Breast epithelium (tissue), 4 donors: ENCODE results near the gene CNKSR1. TPM values are rescaled to one million over a fixed set of nuclear protein-coding genes. Genes with fewer than 3 reads are reported as not detected.

Source experiments
- DNase-seq, 2 donors: peaks; one replicate each; pipeline ENCODE4 v3.0.0-alpha.2; 2019; ENCODE audit warnings: low spot score in 2 of 2
- H3K27ac ChIP-seq, 2 donors: fragments of 200-600 bp; sonication (generic) in 1 of 2; one replicate each; pipeline ENCODE4 v1.5.1; 2016 to 2019; ENCODE audit warnings: mild to moderate bottlenecking in 1 of 2
- H3K27me3 ChIP-seq, 2 donors: fragments of 200-600 bp; sonication (generic) in 1 of 2; one replicate each; pipeline versions ENCODE4 v1.5.1 to v1.6.0; 2017 to 2019; ENCODE audit warnings: control low read depth in 1 of 2, mild to moderate bottlenecking in 1 of 2
- H3K36me3 ChIP-seq: fragments of 200-600 bp; one replicate; pipeline ENCODE4 v1.5.1; 2019
- H3K4me1 ChIP-seq, 2 donors: fragments of 200-600 bp; sonication (generic); one replicate each; pipeline ENCODE4 v1.5.1; 2016 to 2019; ENCODE audit warnings: control low read depth in 1 of 2
- H3K4me3 ChIP-seq, 3 donors: fragments of 200-600 bp; sonication (generic); 1 replicate in 2 of 3; 2 replicates in 1 of 3; pipeline ENCODE4 v1.5.1; 2016 to 2019; ENCODE audit warnings: mild to moderate bottlenecking in 3 of 3, moderate library complexity in 2 of 3
- H3K9me3 ChIP-seq, 2 donors: fragments of 200-600 bp; sonication (generic) in 1 of 2; one replicate each; pipeline ENCODE4 v1.5.1; 2016 to 2019; ENCODE audit warnings: control low read depth in 1 of 2
- POLR2A ChIP-seq: fragments of 450-650 bp; IDR thresholded peaks from one replicate; pipeline ENCODE4 v1.6.1; 2016; ENCODE audit warnings: antibody characterized with exemption, mild to moderate bottlenecking, moderate library complexity
- POLR2AphosphoS5 ChIP-seq, 3 donors: sonication (generic); formaldehyde crosslinking; IDR thresholded peaks; one replicate each; pipeline ENCODE4 v1.6.1; 2017; ENCODE audit warnings: antibody characterized with exemption in 3 of 3
- intact Hi-C: fragments of 100-400 bp; cut with DNase I; formaldehyde crosslinking; loops from one replicate; pipeline ENCODE4 v1.15.1; 2023; ENCODE audit warnings: low total_unique reads
- total RNA-seq, 3 donors: library from RNA; depleted of rRNA; stranded (reverse); fragments of >200 nt; gene quantifications; one replicate each; pipeline ENCODE4 v1.1.0, GENCODE V29; 2016
- TF ChIP-seq, protein P1 (sequence below), 3 donors: fragments of 450-650 bp; IDR thresholded peaks; one replicate each; pipeline ENCODE4 v1.5.1; 2016 to 2017; ENCODE audit warnings: antibody characterized with exemption in 3 of 3, mild to moderate bottlenecking in 3 of 3, moderate library complexity in 3 of 3

CNKSR1 gene
- total RNA-seq, 3 donors from 2014 or later: 2.2 to 28.2 (median 22.3) TPM

DNA sequence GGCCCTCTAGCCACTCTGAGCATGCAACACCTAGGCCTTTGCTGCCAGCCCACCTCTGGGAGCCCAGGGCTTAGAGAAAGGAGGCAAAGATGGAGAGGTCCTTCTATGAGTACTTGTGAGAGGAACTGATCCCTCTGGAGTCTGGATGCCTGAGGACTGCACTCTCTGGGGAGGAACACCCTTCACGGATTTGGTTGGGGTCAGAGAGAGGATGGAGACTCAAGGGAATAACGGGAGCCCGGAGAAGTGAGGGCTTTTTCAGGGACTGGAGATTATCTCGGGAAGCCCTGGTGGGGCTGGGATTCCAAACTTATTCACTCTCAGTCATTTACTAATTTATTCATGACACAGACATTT is 8.1 kb upstream of the CNKSR1 start:
- no peaks in the 10 kb centered on the region for H3K4me1 ChIP-seq
- H3K36me3 ChIP-seq: no peaks in the 10 kb centered on the region
- no peaks in the 10 kb centered on the region for H3K27me3 ChIP-seq
- peak overlapping the region; percentile 87 to 89 for H3K27ac ChIP-seq
- no peak for TF ChIP-seq POLR2A
- TF ChIP-seq, protein P1, sequence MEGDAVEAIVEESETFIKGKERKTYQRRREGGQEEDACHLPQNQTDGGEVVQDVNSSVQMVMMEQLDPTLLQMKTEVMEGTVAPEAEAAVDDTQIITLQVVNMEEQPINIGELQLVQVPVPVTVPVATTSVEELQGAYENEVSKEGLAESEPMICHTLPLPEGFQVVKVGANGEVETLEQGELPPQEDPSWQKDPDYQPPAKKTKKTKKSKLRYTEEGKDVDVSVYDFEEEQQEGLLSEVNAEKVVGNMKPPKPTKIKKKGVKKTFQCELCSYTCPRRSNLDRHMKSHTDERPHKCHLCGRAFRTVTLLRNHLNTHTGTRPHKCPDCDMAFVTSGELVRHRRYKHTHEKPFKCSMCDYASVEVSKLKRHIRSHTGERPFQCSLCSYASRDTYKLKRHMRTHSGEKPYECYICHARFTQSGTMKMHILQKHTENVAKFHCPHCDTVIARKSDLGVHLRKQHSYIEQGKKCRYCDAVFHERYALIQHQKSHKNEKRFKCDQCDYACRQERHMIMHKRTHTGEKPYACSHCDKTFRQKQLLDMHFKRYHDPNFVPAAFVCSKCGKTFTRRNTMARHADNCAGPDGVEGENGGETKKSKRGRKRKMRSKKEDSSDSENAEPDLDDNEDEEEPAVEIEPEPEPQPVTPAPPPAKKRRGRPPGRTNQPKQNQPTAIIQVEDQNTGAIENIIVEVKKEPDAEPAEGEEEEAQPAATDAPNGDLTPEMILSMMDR (IDR thresholded peaks at IDR 0.05): no peak
- TF ChIP-seq POLR2AphosphoS5 (IDR thresholded peaks at IDR 0.05): no peak
- peak overlapping the region; percentile 76 to 89 (median 80) for H3K4me3 ChIP-seq
- no peak for DNase-seq
- H3K9me3 ChIP-seq: no peaks in the 10 kb centered on the region
- intact Hi-C loops: loop anchor here (10.0 kb wide), 1 partner anchor 66 kb away; the partner anchor contains the start of gene CEP85

DNA sequence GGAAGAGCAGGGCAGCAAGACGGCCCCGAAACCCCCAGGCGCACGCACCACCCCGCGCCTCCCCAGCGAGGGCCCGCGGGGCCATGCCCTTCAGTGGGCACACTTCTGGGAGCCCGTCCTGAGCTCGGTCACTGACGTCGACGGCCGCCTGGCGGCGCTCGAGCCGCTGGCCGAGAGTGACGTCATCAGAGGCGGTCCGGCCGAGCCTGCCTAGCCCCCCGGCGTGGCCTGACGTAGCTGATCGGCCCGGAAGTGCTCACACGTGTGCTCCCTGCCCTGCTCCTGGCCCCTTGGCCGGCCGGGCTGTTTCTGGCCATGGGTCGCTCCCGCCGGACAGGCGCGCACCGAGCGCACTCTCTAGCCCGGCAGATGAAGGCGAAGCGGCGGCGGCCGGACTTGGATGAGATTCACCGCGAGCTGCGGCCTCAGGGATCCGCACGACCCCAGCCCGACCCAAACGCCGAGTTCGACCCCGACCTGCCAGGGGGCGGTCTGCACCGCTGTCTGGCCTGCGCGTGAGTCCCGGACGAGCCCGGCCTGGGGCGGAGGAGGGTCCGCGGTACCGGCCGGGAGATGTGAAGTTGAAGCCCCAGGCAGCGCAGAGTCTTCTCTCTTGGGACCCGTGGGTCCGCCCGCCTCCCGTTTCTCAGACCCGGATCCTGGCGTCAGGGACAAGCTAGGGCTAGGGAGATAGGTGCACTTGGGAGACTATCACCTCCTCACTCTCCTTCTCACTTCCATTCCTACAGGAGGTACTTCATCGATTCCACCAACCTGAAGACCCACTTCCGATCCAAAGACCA is 7.4 kb upstream of the CNKSR1 start, which contains the start of gene ZNF593:
Gene ZNF593 (plus strand): TSS at position 240 of the 803 bp plus-strand sequence. CDS start 76 bp downstream, at position 316.
- peak within 1 kb of the TSS; percentile 76 to 89 (median 80) for H3K4me3 ChIP-seq
- intact Hi-C loops: loop anchor here (10.0 kb wide), 1 partner anchor 65 kb away; the partner anchor contains the start of gene CEP85
- no peaks in the 10 kb centered on the region for H3K36me3 ChIP-seq
- no peaks in the 10 kb centered on the region for H3K27me3 ChIP-seq
- H3K4me1 ChIP-seq: no peaks in the 10 kb centered on the region
- peak; percentile 88 to 93 for DNase-seq
- peak; percentile 52 for TF ChIP-seq POLR2A
- peak; percentile 78 to 88 (median 87) for TF ChIP-seq POLR2AphosphoS5 (IDR thresholded peaks at IDR 0.05)
- TF ChIP-seq, protein P1 (IDR thresholded peaks at IDR 0.05): peak; percentile 93 to 94 (median 94)
- no peaks in the 10 kb centered on the region for H3K9me3 ChIP-seq
- H3K27ac ChIP-seq: peak within 1 kb of the TSS; percentile 87 to 89

DNA sequence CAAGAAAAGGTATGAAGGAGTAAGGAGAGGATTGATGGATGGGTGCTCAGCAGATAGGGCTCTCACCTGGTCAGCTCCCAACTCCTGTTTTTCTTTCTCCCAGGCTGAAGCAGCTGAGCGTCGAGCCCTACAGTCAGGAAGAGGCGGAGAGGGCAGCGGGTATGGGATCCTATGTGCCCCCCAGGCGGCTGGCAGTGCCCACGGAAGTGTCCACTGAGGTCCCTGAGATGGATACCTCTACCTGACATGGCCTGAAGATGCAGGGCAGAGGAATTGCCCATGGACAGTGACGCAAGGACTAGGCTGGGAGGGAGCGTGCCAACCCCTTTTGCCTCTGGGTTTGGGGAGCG is 6.8 kb upstream of the CNKSR1 start:
- H3K27ac ChIP-seq: peak overlapping the region; percentile 87 to 89
- intact Hi-C loops: no loop called here
- no peak for DNase-seq

DNA sequence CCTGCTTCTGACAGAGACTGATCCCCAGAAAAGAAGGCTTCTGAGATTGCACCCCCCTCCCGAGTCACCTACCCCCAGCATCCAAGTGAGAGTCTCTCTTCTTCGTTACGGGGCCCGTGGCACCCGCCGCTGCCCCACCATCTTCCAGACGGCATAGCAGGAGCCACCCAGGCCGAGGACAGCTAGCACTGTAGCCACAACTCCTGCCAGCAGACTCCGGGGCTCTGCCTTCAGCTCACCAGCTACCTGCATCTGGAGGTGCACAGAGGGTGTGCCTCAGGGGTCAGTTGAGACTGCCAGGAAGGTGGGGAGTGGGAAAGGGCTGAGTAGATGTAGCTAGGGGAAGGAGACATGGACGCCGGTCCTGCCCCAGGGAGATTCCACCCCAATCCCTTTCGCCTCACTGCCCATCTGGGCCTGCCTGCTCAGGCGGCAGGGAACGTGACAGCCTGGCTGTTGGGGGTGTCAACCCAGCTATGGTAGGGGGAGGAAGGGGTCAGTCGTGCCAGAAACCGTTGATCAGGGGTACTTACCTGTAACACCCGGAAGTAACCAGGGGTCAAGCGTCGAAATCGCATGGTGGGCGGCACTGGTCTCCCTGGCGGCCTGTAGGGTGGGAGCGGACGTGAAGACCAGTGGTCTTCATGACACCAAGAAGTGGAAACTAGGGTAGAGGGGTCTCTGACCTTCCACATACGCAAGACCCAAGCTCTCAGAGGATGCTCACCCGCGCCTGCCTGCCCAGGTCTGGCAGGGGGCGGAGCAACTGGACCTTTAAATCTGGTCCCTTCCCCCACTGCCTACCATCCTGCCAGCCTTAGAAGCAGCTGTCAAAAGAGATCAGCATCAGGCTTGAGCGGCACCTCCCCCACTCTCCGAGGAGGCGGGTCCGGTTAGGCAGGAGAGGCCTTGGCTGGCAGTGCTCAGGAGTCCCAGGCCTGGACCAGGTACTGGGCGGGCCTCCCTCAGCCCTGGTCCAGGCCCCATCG is 5.9 kb upstream of the CNKSR1 start, which contains the start of gene ZNF593OS:
Gene ZNF593OS (minus strand): TSS at position 749 of the 989 bp plus-strand sequence. CDS start 171 bp downstream, at position 578.
- intact Hi-C loops: no loop called here
- DNase-seq: no peak
- H3K4me3 ChIP-seq: peak within 1 kb of the TSS; percentile 76 to 89 (median 80)
- H3K27me3 ChIP-seq: no peaks in the 10 kb centered on the region
- no peaks in the 10 kb centered on the region for H3K9me3 ChIP-seq
- H3K36me3 ChIP-seq: no peaks in the 10 kb centered on the region
- peak within 1 kb of the TSS in 1 of 2 donors; percentile 87 for H3K27ac ChIP-seq
- no peaks in the 10 kb centered on the region for H3K4me1 ChIP-seq
- no peak for TF ChIP-seq POLR2A
- TF ChIP-seq, protein P1 (IDR thresholded peaks at IDR 0.05): no peak

More for the DNA sequence above, 6.8 kb upstream of the CNKSR1 start:
- Histone ChIP-seq H3K27me3 (no peaks in the 10 kb centered on the region), H3K4me3 (peak overlapping the region; percentile 76 to 89 (median 80)), H3K9me3 (no peaks in the 10 kb centered on the region), H3K4me1 (no peaks in the 10 kb centered on the region), H3K36me3 (no peaks in the 10 kb centered on the region)
- TF ChIP-seq POLR2A (no peak), POLR2AphosphoS5 (IDR thresholded peaks at IDR 0.05) (no peak)
- TF ChIP-seq, protein P1 (IDR thresholded peaks at IDR 0.05): no peak
